Measurements from ENCODE around the gene SYNE2.
"Not testable (repeated sequence)": the region's sequence is repeated elsewhere in the genome, so short reads cannot be mapped to it uniquely, and the experiment has no call there.

SYNE2 gene

DNA sequence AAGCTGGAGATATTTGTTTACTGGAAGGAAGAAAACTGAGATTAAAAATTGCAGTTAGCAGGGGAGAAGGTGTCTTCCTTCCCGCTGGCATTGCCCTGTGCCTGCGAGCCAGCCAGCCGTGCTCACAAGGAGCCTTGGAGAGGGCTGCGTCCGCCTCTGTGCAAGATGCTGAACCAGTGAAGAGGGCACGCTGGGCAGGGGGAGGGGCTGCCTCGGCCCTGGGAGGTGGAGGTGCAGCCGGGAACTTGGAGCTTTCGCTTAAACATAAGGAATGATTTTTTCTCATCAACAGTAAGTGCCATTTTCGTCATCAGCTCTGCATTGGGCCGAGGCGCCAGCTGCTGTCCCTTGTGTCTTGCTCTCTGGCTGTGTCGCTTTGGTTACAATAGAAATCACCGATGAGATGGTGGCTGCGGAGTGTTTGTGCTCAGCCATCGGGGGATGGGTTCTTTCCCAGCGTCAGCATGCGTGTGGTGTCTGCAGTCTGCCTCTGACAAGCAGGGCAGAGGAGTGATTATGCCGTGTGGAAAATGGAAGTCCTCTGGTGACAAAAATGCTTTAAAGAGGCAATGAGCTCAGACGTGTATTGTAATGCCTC is 344.1 kb downstream of the SYNE2 start:
- DNase-seq (ENCODE audit: low spot score) = peak; percentile 54

DNA sequence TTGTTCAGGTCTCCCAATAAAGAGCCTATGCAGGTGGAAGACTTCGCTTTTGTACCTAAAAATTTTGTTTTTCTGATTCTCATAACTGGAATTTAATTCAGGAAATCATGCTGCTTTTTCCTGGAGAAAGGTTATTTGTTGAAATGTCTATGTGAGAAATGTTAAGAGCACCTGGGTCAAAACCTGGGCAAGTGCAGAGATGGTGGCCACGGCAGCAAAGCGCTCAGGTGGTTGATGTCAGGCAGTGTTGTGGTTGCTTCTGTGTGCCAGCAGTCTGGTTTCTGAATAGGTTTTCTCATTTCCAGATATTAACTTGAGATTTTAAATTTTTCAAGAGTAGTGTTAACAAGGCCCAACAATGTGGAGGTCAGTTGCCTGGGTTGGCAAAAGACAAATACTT is 345.2 kb downstream of the SYNE2 start:
- no peak for DNase-seq (ENCODE audit: low spot score)

DNA sequence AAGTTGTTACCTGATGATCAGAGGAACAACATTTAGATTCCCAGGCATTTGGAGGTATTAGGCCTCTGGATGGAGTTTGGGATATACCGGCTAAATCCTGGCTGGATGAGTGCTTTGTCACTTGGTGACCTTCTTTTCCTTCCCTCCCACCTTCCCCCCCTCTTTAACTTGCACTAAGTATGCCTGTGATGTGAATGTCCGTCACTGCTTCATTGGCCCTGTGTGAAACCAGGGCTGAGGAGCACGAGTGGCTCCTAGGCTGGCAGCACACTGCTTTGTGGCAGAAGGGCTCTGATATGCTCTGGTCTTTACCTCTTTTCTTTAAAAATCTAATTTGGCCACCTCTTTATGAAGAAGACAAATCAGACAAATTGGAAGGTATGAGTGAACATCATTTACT is 345.7 kb downstream of the SYNE2 start:
- no peak for DNase-seq (ENCODE audit: low spot score)

DNA sequence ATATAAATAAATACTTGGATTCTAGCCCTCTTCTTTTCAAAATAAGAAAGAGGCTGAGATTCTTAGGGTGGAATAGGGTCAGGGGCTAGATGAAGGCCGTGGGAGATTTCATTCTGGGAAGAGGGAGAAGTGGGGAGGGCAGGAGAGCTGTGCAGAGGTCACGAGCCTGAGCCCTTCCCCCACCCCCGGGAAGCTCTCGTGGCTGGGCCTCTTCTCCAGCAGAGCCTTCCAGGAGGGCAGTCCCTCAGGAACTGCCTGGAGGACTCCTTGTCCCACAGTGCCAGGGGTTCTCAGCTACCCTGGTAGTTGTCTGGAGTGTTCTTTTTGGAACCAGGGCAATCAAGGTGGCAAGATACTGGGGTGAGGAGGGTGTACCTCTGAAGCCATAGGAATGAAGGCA is 347.4 kb downstream of the SYNE2 start:
- no peak for DNase-seq (ENCODE audit: low spot score)

DNA sequence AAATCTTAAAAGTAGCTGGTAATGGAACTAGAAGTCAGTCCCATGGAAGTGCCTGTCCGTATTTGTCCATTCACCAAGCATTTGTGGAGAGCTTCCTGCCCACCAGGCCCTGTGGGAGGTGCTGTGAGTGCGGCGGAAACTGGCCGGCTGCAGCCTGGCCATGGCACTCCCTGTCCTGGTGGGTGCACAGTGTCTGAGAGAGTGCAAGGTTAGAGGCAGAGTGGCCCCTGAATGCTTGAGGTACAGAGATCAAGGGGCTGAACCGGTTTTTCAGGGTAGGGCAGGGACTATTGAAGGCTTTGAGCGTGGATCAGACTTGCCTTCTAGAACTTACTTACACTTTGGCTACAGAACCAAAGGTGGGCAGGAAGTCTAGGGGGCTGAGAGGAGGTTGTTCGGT is 348.5 kb downstream of the SYNE2 start:
- DNase-seq (ENCODE audit: low spot score) = no peak

DNA sequence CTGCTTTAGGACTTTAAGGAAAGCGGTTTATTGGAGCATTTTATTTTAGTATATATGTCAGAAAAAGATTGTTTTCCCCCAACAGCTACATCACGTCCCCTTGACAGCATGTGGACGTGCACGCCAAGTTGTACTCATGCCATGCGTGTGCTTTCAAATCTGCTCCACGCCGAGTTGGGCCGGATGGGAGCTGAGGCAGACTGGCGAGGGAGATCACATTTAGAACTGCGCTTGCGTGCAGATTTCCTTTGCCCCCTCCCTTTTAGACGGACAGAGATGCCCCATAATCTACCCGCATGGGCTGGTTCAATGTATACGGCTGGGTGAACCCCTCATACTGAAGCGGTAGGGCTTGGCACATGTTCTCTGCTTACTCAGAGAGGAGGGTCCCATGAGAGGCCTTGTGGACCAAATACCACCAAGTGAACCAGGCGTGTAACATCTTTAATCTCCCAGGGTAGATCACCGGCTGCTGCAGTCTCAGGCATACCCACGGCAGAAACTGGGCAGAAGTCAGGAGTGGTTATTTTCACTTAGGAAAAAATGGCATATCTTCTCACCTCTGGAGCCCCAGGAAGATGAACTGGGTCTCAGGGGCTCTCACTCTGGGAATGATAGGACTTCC is 349.2 kb downstream of the SYNE2 start:
- DNase-seq (ENCODE audit: low spot score) = no peak

DNA sequence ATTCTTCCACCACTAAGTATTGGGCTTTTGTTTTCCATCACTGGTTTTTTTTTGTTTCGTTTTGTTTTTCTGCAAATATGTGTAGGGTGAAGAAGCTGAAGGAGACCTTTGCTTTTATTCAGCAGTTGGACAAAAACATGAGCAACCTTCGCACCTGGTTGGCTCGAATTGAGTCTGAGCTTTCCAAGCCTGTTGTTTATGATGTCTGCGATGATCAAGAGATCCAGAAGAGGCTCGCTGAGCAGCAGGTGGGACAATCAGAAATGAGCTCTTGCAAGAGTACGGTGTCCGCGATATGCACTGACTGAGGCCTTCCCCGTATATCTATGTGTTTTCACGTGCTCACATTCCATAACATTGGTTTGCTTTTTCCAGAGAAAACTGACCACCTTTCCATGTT is 349.9 kb downstream of the SYNE2 start:
- no peak for DNase-seq (ENCODE audit: low spot score)

DNA sequence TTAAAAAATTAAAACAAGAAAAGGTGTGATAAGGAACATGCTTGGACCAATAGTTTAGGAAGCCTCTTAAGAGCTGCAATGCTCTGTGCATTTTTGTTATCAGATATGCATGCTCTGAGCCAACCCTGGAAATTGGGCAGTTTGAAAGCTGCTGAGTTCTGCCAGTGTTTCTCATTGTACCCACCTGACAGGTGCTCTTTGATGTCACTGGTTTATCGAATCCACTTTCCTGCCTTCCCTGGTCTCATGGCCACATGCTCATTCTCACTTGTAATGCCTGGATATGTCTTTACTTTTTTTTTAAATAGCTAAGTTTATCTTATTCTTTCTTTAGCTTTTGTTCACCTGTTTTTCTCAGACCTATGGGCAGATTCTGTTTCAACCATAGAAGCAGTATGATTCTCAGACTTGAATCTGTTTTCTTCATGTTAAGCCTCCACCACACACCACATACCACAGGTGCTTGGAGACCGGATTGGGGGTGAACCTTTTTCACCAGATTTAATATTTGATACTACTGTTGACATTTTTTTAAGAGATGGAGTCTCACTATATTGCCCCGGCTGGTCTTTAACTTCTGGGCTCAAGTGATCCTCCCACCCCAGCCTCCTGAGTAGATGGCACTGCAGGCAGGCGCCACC is 350.7 kb downstream of the SYNE2 start:
- DNase-seq (ENCODE audit: low spot score) = no peak

DNA sequence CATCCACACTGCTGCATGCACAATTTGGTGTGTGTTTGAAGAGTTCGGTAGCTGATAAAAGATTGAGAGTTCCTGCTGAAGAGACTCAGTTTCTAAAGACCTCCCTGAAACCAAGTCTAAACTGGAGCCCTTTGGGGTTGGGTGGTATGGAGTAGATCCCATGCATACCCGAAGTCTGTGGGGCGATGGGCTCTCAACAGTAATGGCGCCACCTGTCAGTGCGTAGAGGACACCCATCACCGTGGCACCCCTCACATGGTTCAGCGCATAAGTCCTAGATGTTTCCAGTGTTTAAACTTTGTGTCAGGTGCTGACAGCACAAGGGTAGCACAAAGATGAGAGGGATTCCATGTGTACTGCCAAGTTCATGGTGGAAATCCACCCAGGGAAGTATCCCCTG is 355.5 kb downstream of the SYNE2 start:
- DNase-seq (ENCODE audit: low spot score) = no peak

DNA sequence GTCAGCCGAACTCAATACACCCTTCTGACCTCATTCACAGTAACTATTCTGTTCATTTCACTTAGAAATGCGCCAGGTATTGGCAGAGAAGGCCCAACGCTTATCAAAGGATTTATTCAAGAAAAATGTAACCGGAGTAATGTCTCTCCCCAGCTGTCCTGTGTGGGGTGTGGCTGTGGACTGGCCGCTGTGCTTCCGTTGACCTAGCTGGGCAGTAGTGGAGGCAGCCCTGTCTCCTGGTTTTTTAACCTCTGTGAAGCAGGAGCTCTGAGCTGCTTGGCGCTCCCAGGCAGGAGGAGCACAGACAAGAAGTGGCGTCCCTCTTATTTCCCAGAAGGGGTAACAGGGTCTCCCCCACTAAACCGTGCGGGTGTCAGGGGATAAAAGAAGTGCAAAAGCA is 356.2 kb downstream of the SYNE2 start:
- DNase-seq (ENCODE audit: low spot score) = no peak

DNA sequence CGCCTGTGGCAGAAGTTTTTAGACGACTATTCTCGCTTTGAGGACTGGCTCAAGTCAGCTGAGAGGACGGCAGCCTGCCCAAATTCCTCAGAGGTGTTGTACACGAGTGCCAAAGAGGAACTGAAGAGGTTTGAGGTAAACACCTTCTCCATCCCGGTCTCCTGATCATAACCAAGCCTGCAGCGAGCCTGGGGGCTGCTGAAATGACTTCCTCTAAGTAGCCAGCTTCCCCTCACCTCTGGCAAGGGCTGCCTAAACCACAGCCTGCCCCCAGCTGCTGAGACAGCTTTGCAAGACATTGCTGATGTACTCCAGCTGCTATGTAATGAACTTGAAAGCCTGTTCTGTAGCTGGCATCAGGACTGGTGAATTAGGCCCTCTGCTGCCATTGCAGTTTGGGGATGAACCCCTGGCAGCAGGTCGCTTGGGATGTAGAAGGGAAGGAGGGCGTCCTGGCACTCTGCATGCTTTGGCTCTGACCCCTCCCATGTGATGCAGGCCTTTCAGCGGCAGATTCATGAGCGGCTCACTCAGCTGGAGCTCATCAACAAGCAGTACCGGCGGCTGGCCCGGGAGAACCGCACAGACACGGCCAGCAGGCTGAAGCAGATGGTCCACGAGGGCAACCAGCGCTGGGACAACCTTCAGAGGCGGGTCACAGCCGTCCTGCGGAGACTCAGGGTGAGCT is 356.8 kb downstream of the SYNE2 start:
- peak; percentile 59 for DNase-seq (ENCODE audit: low spot score)

DNA sequence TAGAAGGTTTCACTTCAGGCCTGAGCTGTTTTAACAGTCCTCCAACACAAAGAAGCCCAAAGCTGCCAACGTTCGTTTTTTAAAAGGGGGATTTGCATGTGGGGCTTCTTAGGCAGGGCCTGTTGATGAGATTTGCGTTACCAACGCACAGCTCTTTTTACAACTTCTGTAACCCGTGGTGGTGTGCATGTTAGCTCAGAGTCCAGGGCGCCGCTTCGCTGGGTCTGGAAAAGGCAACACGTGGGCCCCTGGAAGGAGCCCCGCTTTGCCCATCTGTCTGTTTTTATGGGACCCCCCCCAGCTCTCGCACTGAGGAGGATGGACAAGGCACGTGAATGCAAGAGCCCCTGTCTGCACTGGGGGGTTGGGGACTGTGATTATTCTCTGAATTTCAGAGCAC is 357.4 kb downstream of the SYNE2 start:
- DNase-seq (ENCODE audit: low spot score) = no peak

DNA sequence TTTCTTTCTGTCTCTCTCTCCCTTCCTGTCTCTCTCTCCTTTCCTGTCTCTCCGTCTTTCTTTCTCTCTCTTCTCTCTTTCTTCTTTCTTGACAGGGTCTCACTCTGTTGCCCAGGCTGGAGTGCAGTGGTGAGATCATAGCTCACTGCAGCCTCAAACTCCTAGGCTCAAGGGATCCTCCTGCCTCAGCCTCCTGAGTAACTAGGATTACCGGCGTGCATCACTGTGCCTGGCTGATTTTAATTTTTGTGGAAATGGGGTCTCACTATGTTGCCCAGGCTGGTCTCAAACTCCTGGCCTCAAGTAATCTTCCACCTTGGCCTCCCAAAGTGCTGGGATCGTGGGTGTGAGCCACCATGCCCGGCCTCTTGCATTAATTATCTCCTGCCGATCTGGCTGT is 358.1 kb downstream of the SYNE2 start:
- not testable (repeated sequence) for DNase-seq (ENCODE audit: low spot score)

DNA sequence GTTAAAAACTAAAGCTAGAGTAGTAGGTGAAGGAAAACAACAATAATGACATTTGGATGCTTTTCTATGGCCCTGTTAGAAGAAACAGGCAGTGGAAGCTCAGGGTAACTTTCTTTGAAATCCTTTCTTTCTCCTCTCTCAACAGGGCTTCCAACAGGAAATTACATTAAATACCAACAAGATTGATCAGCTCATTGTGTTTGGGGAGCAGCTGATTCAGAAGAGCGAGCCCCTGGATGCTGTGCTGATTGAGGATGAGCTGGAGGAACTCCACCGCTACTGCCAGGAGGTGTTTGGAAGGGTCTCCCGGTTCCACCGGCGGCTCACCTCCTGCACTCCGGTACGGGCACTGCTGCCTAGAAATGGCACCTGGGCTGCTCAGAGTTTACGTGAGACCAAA is 359.9 kb downstream of the SYNE2 start:
- no peak for DNase-seq (ENCODE audit: low spot score)

DNA sequence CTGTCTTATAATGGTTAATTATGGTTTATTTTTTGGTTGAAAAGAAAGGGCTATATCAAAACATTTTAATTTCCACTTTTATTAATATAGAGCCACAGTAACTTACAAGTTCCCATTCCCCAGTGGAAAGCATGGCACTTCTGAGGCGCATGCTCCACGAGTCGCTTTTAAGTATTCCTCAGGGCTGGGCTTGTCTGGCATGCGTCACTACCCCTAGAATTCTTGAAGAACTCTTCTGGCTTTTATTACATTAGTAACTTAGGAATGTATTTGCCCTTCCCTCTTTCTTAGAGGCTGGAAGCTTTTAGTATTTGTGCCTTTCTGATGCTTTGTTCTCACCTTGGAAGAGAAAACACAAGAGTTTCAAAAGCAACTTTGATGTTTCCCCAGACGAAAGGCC is 360.3 kb downstream of the SYNE2 start:
- DNase-seq (ENCODE audit: low spot score) = no peak

DNA sequence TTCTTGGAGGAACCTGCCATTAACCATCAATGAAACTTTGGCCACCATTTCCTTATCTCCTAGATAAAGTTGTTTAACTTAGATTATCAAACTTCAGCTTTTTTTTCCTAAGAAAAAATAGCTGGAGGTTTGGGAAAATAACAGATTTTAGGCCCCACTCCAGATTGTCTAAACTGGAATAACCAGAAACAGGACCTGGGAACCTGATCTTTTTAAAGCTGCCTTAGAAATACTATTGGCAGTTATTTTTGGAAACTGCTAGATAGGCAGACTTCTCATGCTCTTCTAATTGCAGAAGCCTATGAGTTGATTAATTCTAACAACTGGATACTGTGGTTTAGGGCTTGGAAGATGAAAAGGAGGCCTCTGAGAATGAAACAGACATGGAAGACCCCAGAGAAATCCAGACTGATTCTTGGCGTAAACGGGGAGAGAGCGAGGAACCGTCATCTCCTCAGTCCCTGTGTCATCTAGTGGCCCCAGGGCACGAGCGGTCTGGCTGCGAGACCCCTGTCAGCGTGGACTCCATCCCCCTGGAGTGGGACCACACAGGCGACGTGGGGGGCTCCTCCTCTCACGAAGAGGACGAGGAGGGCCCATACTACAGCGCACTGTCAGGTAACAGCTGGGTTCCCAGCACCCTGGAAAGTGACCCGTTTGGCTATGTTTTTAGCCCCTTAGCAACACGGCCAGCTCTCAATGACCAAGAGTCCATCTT is 361.2 kb downstream of the SYNE2 start:
- no peak for DNase-seq (ENCODE audit: low spot score)

DNA sequence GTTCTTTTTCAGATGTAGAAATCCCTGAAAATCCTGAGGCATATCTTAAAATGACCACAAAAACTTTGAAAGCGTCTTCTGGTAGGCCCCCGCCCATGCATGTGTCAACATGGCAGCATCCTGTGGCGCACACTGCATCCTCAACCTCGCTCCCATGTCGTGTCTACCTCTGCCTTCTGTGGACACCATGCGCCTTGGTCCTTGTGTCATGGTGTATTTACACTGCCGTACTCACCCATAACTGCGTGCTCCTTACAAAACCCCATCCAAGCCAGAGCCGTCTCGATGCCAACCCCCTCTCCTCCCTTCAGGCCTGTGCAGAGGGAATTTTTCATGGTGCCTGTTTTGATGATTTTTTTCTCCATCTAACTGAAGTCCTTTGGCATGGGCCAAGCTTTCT is 362.5 kb downstream of the SYNE2 start:
- no peak for DNase-seq (ENCODE audit: low spot score)

DNA sequence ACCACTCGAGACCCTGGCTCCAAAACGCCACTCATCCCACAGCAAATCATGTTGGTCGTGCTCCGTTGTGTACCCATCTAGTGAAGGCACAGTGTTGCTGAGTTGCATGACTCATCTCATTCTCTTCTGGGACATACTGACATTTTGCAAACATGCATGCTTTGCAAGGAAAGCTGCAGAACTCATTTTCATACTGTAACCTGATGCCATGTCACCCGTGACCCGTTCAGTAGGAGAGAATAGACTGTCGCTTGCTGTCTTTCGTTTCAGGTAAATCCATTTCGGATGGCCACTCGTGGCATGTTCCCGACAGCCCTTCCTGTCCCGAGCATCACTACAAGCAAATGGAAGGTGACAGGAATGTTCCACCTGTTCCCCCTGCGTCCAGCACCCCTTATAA is 363.2 kb downstream of the SYNE2 start:
- DNase-seq (ENCODE audit: low spot score) = no peak

DNA sequence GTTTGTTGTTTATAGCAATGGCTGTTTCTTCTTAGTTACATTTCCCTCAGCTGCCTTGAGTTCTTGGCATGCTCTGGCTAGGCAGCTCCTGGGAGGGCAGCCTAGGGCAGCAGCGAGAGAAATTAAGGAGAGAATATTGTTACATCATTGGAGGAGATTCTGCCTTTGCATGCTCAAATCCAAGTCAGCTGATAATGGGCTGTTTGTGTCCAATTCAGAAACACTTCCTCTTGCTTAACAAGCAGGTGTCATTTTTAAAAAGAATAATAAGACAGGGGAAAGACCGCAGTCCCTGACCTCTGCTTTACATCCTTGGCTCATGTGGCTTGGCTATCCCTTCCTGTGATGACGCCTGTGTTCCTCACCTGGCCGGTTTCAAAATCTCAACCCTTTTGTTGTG is 364.5 kb downstream of the SYNE2 start:
- no peak for DNase-seq (ENCODE audit: low spot score)

DNA sequence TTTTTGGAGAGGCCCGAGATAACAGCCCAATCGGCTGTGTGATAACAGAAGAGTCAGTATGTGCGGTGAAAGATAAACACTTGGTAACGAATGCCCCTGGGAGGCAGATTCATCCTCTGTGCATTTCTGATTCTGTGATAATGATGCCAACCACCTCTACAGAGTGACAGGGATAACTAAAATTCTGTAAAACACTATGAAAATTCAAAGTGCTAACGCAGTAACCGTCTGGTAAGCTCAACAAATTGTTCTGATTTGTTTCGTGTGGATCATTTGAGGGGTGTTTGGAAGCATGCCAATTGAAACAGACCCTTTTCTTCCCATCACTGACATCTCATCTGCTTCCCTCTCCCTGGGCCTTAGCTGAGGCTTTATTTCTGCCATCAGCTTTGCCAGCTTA is 365.0 kb downstream of the SYNE2 start:
- no peak for DNase-seq (ENCODE audit: low spot score)

DNA sequence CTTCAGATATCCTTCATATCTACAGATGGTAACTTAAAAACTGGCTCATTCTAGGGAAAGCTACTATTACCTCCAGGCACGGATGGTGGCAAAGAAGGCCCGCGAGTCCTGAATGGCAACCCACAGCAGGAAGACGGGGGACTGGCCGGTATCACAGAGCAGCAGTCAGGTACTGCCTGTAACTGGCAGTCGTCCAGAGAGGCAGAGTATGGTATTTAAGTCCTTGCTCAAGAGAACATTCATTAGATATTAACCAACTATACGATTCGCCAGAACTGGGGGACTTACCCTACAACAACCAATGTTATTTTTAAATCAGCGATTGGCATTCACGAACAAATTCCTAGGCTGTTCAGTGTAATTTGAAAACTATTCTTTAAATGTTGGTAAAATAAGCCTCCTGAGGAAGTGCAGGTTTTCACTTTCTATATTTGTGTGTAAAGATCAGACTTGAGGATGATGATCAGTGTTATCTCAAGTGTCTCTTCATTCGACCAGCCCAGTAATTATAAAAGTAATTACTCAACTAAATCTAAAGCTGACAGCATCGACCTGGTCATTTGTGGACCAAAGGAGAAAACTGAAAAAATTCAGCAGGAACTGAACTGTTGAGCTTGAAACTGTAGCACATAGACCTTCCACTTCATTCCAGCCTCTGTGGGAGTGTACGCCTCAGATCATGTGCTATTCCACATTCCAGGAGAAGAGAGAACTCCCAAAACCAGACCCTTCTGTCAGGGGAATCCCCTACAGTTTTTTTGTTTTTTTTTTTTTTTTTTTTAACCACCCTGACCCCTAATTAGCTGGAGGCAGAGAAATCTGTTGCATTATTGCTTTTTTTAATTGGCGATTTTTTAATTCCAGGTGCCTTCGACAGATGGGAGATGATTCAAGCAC is 365.8 kb downstream of the SYNE2 start:
- DNase-seq (ENCODE audit: low spot score) = no peak

DNA sequence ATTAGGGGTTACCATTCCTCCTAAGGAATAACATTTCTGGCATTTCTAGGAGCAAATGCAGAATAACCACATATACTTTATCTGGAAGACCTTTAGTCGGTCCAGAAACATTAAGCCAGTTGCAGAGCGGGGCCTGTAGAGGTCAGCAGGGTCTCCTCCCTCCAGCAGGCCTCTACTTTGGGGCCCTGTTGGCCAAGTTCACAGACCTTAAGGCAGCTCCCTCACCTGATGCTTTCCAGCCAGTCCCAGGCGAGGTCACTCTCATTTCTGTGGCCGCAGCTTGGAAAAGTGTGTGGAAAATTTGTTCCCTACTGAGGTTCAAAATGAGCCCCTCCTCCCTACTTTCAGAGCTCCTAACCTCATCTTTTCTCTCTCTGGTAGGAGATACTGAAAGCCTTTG is 367.3 kb downstream of the SYNE2 start:
- no peak for DNase-seq (ENCODE audit: low spot score)

Data from AG08395 (cell line).